ENCODE results near the gene IL27RA. TPM values are rescaled to one million over a fixed set of nuclear protein-coding genes. Genes with fewer than 3 reads are reported as not detected.

The IL27RA gene
- total RNA-seq, 4 donors from 2014 or later, result 0.37 to 2.1 (median 1.5) TPM

DNA sequence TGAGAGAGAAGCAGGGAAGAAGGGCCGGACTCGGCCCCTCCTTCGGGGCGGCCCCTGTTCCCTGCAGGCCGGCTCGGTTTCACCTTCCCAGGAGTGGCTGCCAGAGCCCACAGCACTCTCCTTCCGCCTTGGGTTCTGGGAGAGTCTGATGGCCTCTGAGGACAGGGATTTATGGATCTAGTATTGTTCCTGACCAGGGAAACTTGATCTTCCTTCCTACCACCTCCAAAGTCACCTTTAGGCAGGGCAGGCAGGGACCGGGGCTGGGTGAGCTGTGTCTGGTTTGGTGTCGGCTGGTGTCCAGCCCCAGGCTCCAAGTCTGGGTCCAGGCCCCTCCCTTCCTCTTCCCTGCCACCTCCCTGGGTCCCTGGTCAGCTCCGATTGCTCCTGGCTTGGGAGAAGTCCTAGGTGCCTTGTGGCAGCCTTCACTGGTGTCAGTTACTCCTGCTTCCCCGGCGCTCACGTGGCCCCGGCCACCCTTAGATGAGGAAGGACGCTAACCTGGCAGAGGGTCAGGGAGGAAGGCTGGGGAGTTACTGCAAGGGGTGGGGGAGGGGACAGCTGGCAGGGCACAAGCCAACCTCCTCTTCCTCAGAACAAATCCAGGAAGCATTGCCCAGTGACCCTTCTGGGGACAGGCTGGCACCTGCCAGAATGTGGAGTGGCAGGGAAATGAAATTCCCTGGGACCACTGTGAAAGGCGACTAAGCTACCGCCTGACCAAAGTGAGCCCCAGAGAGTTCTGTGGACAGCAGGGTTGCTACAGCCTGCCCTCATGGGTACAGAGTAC lies 44.3 kb upstream of the IL27RA start:
- in situ Hi-C loops (cut with MboI; ENCODE audit: low pct_ligation_motif_present in 1 of 4, low pct_unique_long_range_greater_than_20kb in 1 of 4, low sequenced_read_pairs in 3 of 4) (no loop called here), intact Hi-C loops (cut with DNase I; ENCODE audit: low total_unique reads) (no loop called here)
- DNase-seq, result no peak
- Histone ChIP-seq H3K4me1 (peaks cover 10 to 21% (median 16%) of the 10 kb centered on the region in 4 donors), H3K27me3 (no peaks in the 10 kb centered on the region), H3K27ac (peak overlapping the region; percentile 73 to 84 (median 80)), H3K4me3 (no peak overlapping the region), H3K36me3 (peaks cover 0 to 4% (median 1%) of the 10 kb centered on the region in 4 donors), H3K9me3 (no peaks in the 10 kb centered on the region)
- TF ChIP-seq CTCF (IDR thresholded peaks at IDR 0.05) (no peak), EP300 (IDR thresholded peaks at IDR 0.05; ENCODE audit: low read depth) (no peak), POLR2AphosphoS5 (IDR thresholded peaks at IDR 0.05) (no peak), POLR2A (IDR thresholded peaks at IDR 0.05) (no peak)
- WGBS, 2 donors (ENCODE audit: low coverage in 1 of 2), result 79% methylated on average over 17 of the region's 17 CpGs; no CpG with 5 or more reads in 1 of the 2 donors

- no peak overlapping the region for H3K4me3 ChIP-seq
- H3K27me3 ChIP-seq, result no peaks in the 10 kb centered on the region
- in situ Hi-C loops (cut with MboI; ENCODE audit: low pct_ligation_motif_present in 1 of 4, low pct_unique_long_range_greater_than_20kb in 1 of 4, low sequenced_read_pairs in 3 of 4), result no loop called here
- TF ChIP-seq CTCF (IDR thresholded peaks at IDR 0.05), result no peak
- TF ChIP-seq POLR2A (IDR thresholded peaks at IDR 0.05), result no peak
- TF ChIP-seq EP300 (IDR thresholded peaks at IDR 0.05; ENCODE audit: low read depth), result no peak
- TF ChIP-seq POLR2AphosphoS5 (IDR thresholded peaks at IDR 0.05), result no peak
- H3K9me3 ChIP-seq, result no peaks in the 10 kb centered on the region
- no peak for DNase-seq
- H3K36me3 ChIP-seq, result peaks cover 0 to 9% (median 2%) of the 10 kb centered on the region in 4 donors
- WGBS, 2 donors (ENCODE audit: low coverage in 1 of 2), result 88 to 100% methylated on average over 2 to 7 of the region's 7 CpGs
- intact Hi-C loops (cut with DNase I; ENCODE audit: low total_unique reads), result no loop called here
- H3K27ac ChIP-seq, result no peak overlapping the region
- H3K4me1 ChIP-seq, result peaks cover 10 to 21% (median 16%) of the 10 kb centered on the region in 4 donors
Measured at GRCh38 chr19:13989487-13989886, 42.1 kb upstream of the IL27RA start.

DNA sequence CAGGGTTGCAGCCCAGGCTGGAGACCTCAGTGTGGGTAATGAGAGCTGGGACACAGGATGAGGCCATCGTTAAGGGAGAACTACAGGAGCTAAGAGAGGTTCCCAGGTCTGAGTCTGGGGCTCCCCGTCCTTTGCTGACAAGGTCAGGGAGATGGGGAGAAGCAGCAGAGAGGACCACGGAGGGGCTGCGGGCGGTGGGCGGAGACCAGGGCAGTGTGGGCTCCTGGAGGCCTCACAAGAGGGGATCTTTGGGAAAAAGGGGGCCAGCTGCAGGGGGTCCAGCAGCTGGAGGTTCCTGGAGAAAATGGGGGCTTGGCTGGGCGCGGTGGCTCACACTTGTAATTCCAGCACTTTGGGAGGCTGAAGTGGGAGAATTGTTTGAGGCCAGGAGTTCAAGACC lies 41.5 kb upstream of the IL27RA start:
- Histone ChIP-seq H3K27me3 (no peaks in the 10 kb centered on the region), H3K27ac (no peak overlapping the region), H3K4me1 (peaks cover 10 to 23% (median 16%) of the 10 kb centered on the region in 4 donors), H3K9me3 (no peaks in the 10 kb centered on the region), H3K4me3 (no peak overlapping the region), H3K36me3 (peaks cover 0 to 9% (median 2%) of the 10 kb centered on the region in 4 donors)
- TF ChIP-seq POLR2AphosphoS5 (IDR thresholded peaks at IDR 0.05) (no peak), POLR2A (IDR thresholded peaks at IDR 0.05) (no peak), EP300 (IDR thresholded peaks at IDR 0.05; ENCODE audit: low read depth) (no peak), CTCF (IDR thresholded peaks at IDR 0.05) (no peak)
- 91 to 100% methylated on average over 5 to 8 of the region's 8 CpGs for WGBS, 2 donors (ENCODE audit: low coverage in 1 of 2)
- in situ Hi-C loops (cut with MboI; ENCODE audit: low pct_ligation_motif_present in 1 of 4, low pct_unique_long_range_greater_than_20kb in 1 of 4, low sequenced_read_pairs in 3 of 4), result no loop called here
- intact Hi-C loops (cut with DNase I; ENCODE audit: low total_unique reads), result no loop called here
- DNase-seq, result no peak

- TF ChIP-seq CTCF (IDR thresholded peaks at IDR 0.05), result no peak
- no peak for TF ChIP-seq POLR2A (IDR thresholded peaks at IDR 0.05)
- no peak for TF ChIP-seq POLR2AphosphoS5 (IDR thresholded peaks at IDR 0.05)
- TF ChIP-seq EP300 (IDR thresholded peaks at IDR 0.05; ENCODE audit: low read depth), result no peak
- H3K27me3 ChIP-seq, result no peaks in the 10 kb centered on the region
- H3K36me3 ChIP-seq, result peaks cover 0 to 9% (median 2%) of the 10 kb centered on the region in 4 donors
- in situ Hi-C loops (cut with MboI; ENCODE audit: low pct_ligation_motif_present in 1 of 4, low pct_unique_long_range_greater_than_20kb in 1 of 4, low sequenced_read_pairs in 3 of 4) (no loop called here), intact Hi-C loops (cut with DNase I; ENCODE audit: low total_unique reads) (no loop called here)
- H3K4me3 ChIP-seq, result no peak overlapping the region
- H3K27ac ChIP-seq, result no peak overlapping the region
- WGBS, 2 donors (ENCODE audit: low coverage in 1 of 2), result 82 to 90% methylated on average over 2 to 7 of the region's 7 CpGs
- H3K4me1 ChIP-seq, result peaks cover 6 to 17% (median 9%) of the 10 kb centered on the region in 4 donors
- no peak for DNase-seq
- no peaks in the 10 kb centered on the region for H3K9me3 ChIP-seq
Measured at GRCh38 chr19:13992025-13992424, 39.5 kb upstream of the IL27RA start.
